Psoas muscle (tissue), 8 donors: ENCODE results near the gene NAV2. TPM values are rescaled to one million over a fixed set of nuclear protein-coding genes. Genes with fewer than 3 reads are reported as not detected.

Experiments
- ATAC-seq, 4 donors: fragments of 200-7000 bp; cut with Tn5 transposase; one replicate each; pipeline ENCODE4 v1.9.1; 2020; ENCODE audit warnings: moderate library complexity in 3 of 4, mild to moderate bottlenecking in 2 of 4
- DNase-seq, 2 donors: peaks; one replicate each; pipeline ENCODE4 v3.0.0-alpha.2; 2020
- H3K27ac ChIP-seq: fragments of 200-600 bp; one replicate; pipeline ENCODE4 v1.8.0; 2022
- H3K27me3 ChIP-seq, 3 donors: fragments of 200-600 bp in 1 of 3; one replicate each; pipeline versions ENCODE4 v1.6.1 to v1.8.0; 2013 to 2022; ENCODE audit warnings: low read length in 2 of 3, mild to moderate bottlenecking in 2 of 3, moderate library complexity in 1 of 3; ENCODE audit not compliant: insufficient read depth in 3 of 3
- H3K36me3 ChIP-seq, 2 donors: fragments of 200-600 bp in 1 of 2; one replicate each; pipeline versions ENCODE4 v1.6.1 to v1.8.0; 2013 to 2022; ENCODE audit warnings: low read depth in 1 of 2, mild to moderate bottlenecking in 1 of 2, moderate library complexity in 1 of 2; ENCODE audit not compliant: insufficient read depth in 1 of 2
- H3K4me1 ChIP-seq: fragments of 200-600 bp; one replicate; pipeline ENCODE4 v1.8.0; 2022
- H3K4me3 ChIP-seq: fragments of 200-600 bp; one replicate; pipeline ENCODE4 v1.8.0; 2022; ENCODE audit warnings: mild to moderate bottlenecking
- H3K9me3 ChIP-seq: fragments of 200-600 bp; one replicate; pipeline ENCODE4 v1.8.0; 2022
- CTCF ChIP-seq: fragments of 200-600 bp; IDR thresholded peaks from one replicate; pipeline ENCODE4 v1.8.0; 2022; ENCODE audit warnings: antibody characterized with exemption
- WGBS, 3 donors: extraction: QIAGEN DNeasy Blood & Tissue Kit; methylation state at CpG; one replicate each; pipeline versions ENCODE4 v1.1.6 to v1.1.7; 2013; 5-methylcytosine and 5-hydroxymethylcytosine counted together
- intact Hi-C, 2 donors: fragments of 100-400 bp; cut with DNase I; formaldehyde crosslinking; loops; one replicate each; pipeline versions ENCODE4 v1.11.0 to v1.14.2; 2022
- polyA plus RNA-seq, 3 donors: library from polyadenylated mRNA; stranded (reverse); fragments of 200-250 nt; gene quantifications; one replicate each; pipeline ENCODE4 v1.2.3, GENCODE V29; 2013
- total RNA-seq, 4 donors: library from RNA; stranded (reverse); fragmentation: NEBNext Ultra II Directional in 2 of 4; extraction: Animal tissue kit (Norgen Biotek cat#: 25700) in 2 of 4; gene quantifications; one replicate each; pipeline versions ENCODE4 v1.2.1 to v1.2.4, GENCODE V29; 2021 to 2023
- donor health status: healthy with polysubstance abuse.
- donor health status: DM: no; HTN: no; CAD: no; lungs with moderate emphysema.
- donor health status: Bipolar disorder and iron deficiency.
- donor health status: healthy.
- donor health status: DM: yes; HTN: yes; CAD: no.
- donor health status: DM: no; HTN: no; CAD: no.
- donor health status: DM: no; HTN: no; CAD: no.
- donor health status: DM: yes; HTN: yes; CAD: no.

Gene NAV2
- total and polyA plus RNA-seq, 7 donors = 0.68 to 21.8 (median 2.9) TPM

- no peaks in the 10 kb centered on the region for H3K27me3 ChIP-seq
- intact Hi-C loops = no loop called here
- no peak overlapping the region for H3K4me3 ChIP-seq
- DNase-seq = no peak
- no peaks in the 10 kb centered on the region for H3K36me3 ChIP-seq
- no peaks in the 10 kb centered on the region for H3K9me3 ChIP-seq
- peak; percentile 20 to 68 (median 50) for ATAC-seq
- peaks cover 32% of the 10 kb centered on the region for H3K4me1 ChIP-seq
- no peak for TF ChIP-seq CTCF
- 46 to 60% (median 54%) methylated on average over 2 of the region's 2 CpGs for WGBS, 3 donors
- H3K27ac ChIP-seq = no peak overlapping the region
Measured at GRCh38 chr11:19690885-19691284, 21.8 kb upstream of the NAV2 start.

- ATAC-seq = no peak
- WGBS, 3 donors = 73 to 91% (median 86%) methylated on average over 8 of the region's 8 CpGs
Measured at GRCh38 chr11:19691815-19692500, 20.7 kb upstream of the NAV2 start.

GRCh38 chr11:19693146-19693545 lies 19.5 kb upstream of the NAV2 start:
- Histone ChIP-seq H3K27me3 (no peaks in the 10 kb centered on the region), H3K36me3 (no peaks in the 10 kb centered on the region), H3K4me1 (peaks cover 47% of the 10 kb centered on the region), H3K9me3 (no peaks in the 10 kb centered on the region), H3K4me3 (no peak overlapping the region), H3K27ac (no peak overlapping the region)
- WGBS, 3 donors = 79 to 90% (median 83%) methylated on average over 5 of the region's 5 CpGs
- intact Hi-C loops = no loop called here
- DNase-seq (no peak), ATAC-seq (no peak)
- no peak for TF ChIP-seq CTCF

More at GRCh38 chr11:19691815-19692500, 20.7 kb upstream of the NAV2 start:
- intact Hi-C loops = no loop called here
- DNase-seq = no peak
- Histone ChIP-seq H3K4me3 (no peak overlapping the region), H3K36me3 (no peaks in the 10 kb centered on the region), H3K4me1 (peaks cover 39% of the 10 kb centered on the region), H3K27ac (no peak overlapping the region), H3K9me3 (no peaks in the 10 kb centered on the region), H3K27me3 (no peaks in the 10 kb centered on the region)
- TF ChIP-seq CTCF = no peak

GRCh38 chr11:19694796-19695345 lies 17.8 kb upstream of the NAV2 start:
- TF ChIP-seq CTCF = no peak
- no peaks in the 10 kb centered on the region for H3K9me3 ChIP-seq
- H3K27me3 ChIP-seq = no peaks in the 10 kb centered on the region
- peaks cover 43% of the 10 kb centered on the region for H3K4me1 ChIP-seq
- H3K4me3 ChIP-seq = no peak overlapping the region
- no peak for DNase-seq
- no peak overlapping the region for H3K27ac ChIP-seq
- peak in 2 of 4 donors; percentile 26 to 51 for ATAC-seq
- intact Hi-C loops = no loop called here
- H3K36me3 ChIP-seq = no peaks in the 10 kb centered on the region
- WGBS, 3 donors = 31 to 54% (median 31%) methylated on average over 5 of the region's 5 CpGs
